ENCODE measurements around the gene PLAC8L1. TPM values are rescaled to one million over a fixed set of nuclear protein-coding genes. Genes with fewer than 3 reads are reported as not detected.
A peak's percentile ranks its signal among the peaks of the same experiment; 100 is the strongest.

Gene PLAC8L1
- total RNA-seq, 2 donors from 2014 or later, result not detected

GRCh38 chr5:146076455-146076854, 28.9 kb downstream of the PLAC8L1 start:
- WGBS, 2 donors, result 82 to 93% methylated on average over 4 of the region's 4 CpGs
- no peaks in the 10 kb centered on the region for H3K27me3 ChIP-seq
- TF ChIP-seq CTCF (IDR thresholded peaks at IDR 0.05) (no peak), POLR2A (IDR thresholded peaks at IDR 0.05) (no peak)
- no peaks in the 10 kb centered on the region for H3K36me3 ChIP-seq (replicated peaks in 1 of 2; ENCODE audit: insufficient read depth in 1 of 2, low read depth in 2 of 2)
- intact Hi-C loops (cut with DNase I), result no loop called here
- H3K4me1 ChIP-seq, result no peaks in the 10 kb centered on the region
- ATAC-seq (no peak), DNase-seq (no peak)
- no peaks in the 10 kb centered on the region for H3K9me3 ChIP-seq
- no peak overlapping the region for H3K4me3 ChIP-seq
- H3K27ac ChIP-seq, result no peak overlapping the region

- Histone ChIP-seq H3K4me3 (no peak overlapping the region), H3K9me3 (no peaks in the 10 kb centered on the region), H3K27me3 (no peaks in the 10 kb centered on the region), H3K36me3 (replicated peaks in 1 of 2; ENCODE audit: insufficient read depth in 1 of 2, low read depth in 2 of 2) (no peaks in the 10 kb centered on the region), H3K4me1 (no peaks in the 10 kb centered on the region), H3K27ac (no peak overlapping the region)
- TF ChIP-seq POLR2A (IDR thresholded peaks at IDR 0.05) (no peak), CTCF (IDR thresholded peaks at IDR 0.05) (no peak)
- intact Hi-C loops (cut with DNase I), result no loop called here
- DNase-seq (peak in 1 of 4 donors; percentile 7), ATAC-seq (no peak)
- WGBS, 2 donors, result 38 to 51% methylated on average over 4 of the region's 4 CpGs
These were observed 29.3 kb downstream of the PLAC8L1 start for GRCh38 chr5:146076028-146076427.

- peak in 2 of 4 donors; percentile 15 to 18 for DNase-seq
- TF ChIP-seq POLR2A (IDR thresholded peaks at IDR 0.05), result no peak
- no peak for TF ChIP-seq CTCF (IDR thresholded peaks at IDR 0.05)
These were observed 32.0 kb downstream of the PLAC8L1 start for GRCh38 chr5:146073239-146073900.

DNA sequence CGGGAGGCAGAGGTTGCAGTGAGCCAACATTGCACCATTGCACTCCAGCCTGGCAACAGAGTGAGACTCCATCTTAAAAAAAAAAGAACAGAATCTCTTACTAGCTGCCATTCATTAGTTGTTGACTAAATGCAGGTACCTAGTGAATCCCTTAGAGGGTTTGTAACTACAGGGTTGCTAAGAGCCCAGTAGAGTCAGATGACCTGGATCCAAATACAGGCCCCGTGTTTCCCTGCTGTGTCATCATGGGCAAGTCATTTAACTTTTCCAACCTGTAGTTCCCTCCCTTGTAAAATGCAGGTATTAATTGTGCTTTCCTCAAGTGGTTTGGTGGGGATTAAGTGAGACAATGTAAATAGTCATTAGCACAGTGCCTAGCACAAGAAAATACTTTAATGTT, 32.8 kb downstream of the PLAC8L1 start:
- intact Hi-C loops (cut with DNase I), result no loop called here
- Histone ChIP-seq H3K9me3 (no peaks in the 10 kb centered on the region), H3K27ac (no peak overlapping the region), H3K4me1 (no peaks in the 10 kb centered on the region), H3K36me3 (replicated peaks in 1 of 2; ENCODE audit: insufficient read depth in 1 of 2, low read depth in 2 of 2) (no peaks in the 10 kb centered on the region), H3K27me3 (no peaks in the 10 kb centered on the region), H3K4me3 (no peak overlapping the region)
- WGBS, 2 donors, result 89 to 100% methylated on average over 2 of the region's 2 CpGs
- TF ChIP-seq POLR2A (IDR thresholded peaks at IDR 0.05) (no peak), CTCF (IDR thresholded peaks at IDR 0.05) (no peak)
- ATAC-seq (no peak), DNase-seq (no peak)

More at GRCh38 chr5:146073239-146073900, 32.0 kb downstream of the PLAC8L1 start:
- intact Hi-C loops (cut with DNase I), result no loop called here
- no peak for ATAC-seq
- no peaks in the 10 kb centered on the region for H3K9me3 ChIP-seq
- no peak overlapping the region for H3K27ac ChIP-seq
- 57 to 62% methylated on average over 9 of the region's 9 CpGs for WGBS, 2 donors
- no peaks in the 10 kb centered on the region for H3K36me3 ChIP-seq (replicated peaks in 1 of 2; ENCODE audit: insufficient read depth in 1 of 2, low read depth in 2 of 2)
- no peaks in the 10 kb centered on the region for H3K27me3 ChIP-seq
- no peak overlapping the region for H3K4me3 ChIP-seq
- H3K4me1 ChIP-seq, result no peaks in the 10 kb centered on the region

GRCh38 chr5:146071171-146071570, 34.2 kb downstream of the PLAC8L1 start:
- intact Hi-C loops (cut with DNase I), result no loop called here
- Histone ChIP-seq H3K27ac (no peak overlapping the region), H3K4me1 (no peaks in the 10 kb centered on the region), H3K27me3 (no peaks in the 10 kb centered on the region), H3K4me3 (no peak overlapping the region), H3K36me3 (replicated peaks in 1 of 2; ENCODE audit: insufficient read depth in 1 of 2, low read depth in 2 of 2) (no peaks in the 10 kb centered on the region), H3K9me3 (no peaks in the 10 kb centered on the region)
- ATAC-seq (no peak), DNase-seq (no peak)
- 62 to 70% methylated on average over 4 of the region's 4 CpGs for WGBS, 2 donors
- no peak for TF ChIP-seq POLR2A (IDR thresholded peaks at IDR 0.05)
- no peak for TF ChIP-seq CTCF (IDR thresholded peaks at IDR 0.05)
